ENCODE measurements around the gene DRD4. TPM values are rescaled to one million over a fixed set of nuclear protein-coding genes. Genes with fewer than 3 reads are reported as not detected.

The DRD4 gene
- total RNA-seq, 4 donors from 2014 or later, result 0.88 to 0.89 TPM; not detected in 2

GRCh38 chr11:628056-628455, 9.0 kb upstream of the DRD4 start:
- no peak overlapping the region for H3K27ac ChIP-seq
- H3K27me3 ChIP-seq, result no peaks in the 10 kb centered on the region
- TF ChIP-seq CTCF (IDR thresholded peaks at IDR 0.05) (no peak), POLR2A (IDR thresholded peaks at IDR 0.05) (no peak)
- intact Hi-C loops (cut with DNase I), result no loop called here
- H3K4me1 ChIP-seq, result no peaks in the 10 kb centered on the region
- H3K36me3 ChIP-seq, result no peaks in the 10 kb centered on the region
- H3K4me3 ChIP-seq (replicated peaks in 1 of 3), result no peak overlapping the region
- no peak for DNase-seq
- H3K9me3 ChIP-seq, result no peaks in the 10 kb centered on the region
- 92 to 95% methylated on average over 31 of the region's 31 CpGs for WGBS, 2 donors

GRCh38 chr11:629237-629583, 7.9 kb upstream of the DRD4 start:
- no peak for TF ChIP-seq CTCF (IDR thresholded peaks at IDR 0.05)
- TF ChIP-seq POLR2A (IDR thresholded peaks at IDR 0.05), result no peak
- Histone ChIP-seq H3K4me1 (no peaks in the 10 kb centered on the region), H3K27me3 (no peaks in the 10 kb centered on the region), H3K36me3 (no peaks in the 10 kb centered on the region), H3K27ac (no peak overlapping the region), H3K4me3 (replicated peaks in 1 of 3) (no peak overlapping the region), H3K9me3 (no peaks in the 10 kb centered on the region)
- intact Hi-C loops (cut with DNase I), result no loop called here
- WGBS, 2 donors, result 74 to 76% methylated on average over 10 of the region's 10 CpGs
- no peak for DNase-seq

GRCh38 chr11:630871-631270, 6.2 kb upstream of the DRD4 start:
- Histone ChIP-seq H3K27me3 (no peaks in the 10 kb centered on the region), H3K36me3 (no peaks in the 10 kb centered on the region), H3K4me1 (no peaks in the 10 kb centered on the region), H3K9me3 (no peaks in the 10 kb centered on the region), H3K27ac (no peak overlapping the region), H3K4me3 (replicated peaks in 1 of 3) (no peak overlapping the region)
- intact Hi-C loops (cut with DNase I), result no loop called here
- TF ChIP-seq CTCF (IDR thresholded peaks at IDR 0.05) (no peak), POLR2A (IDR thresholded peaks at IDR 0.05) (no peak)
- DNase-seq, result no peak
- 94 to 98% methylated on average over 5 of the region's 5 CpGs for WGBS, 2 donors

GRCh38 chr11:635945-636510, 1.0 kb upstream of the DRD4 start:
- no peak for TF ChIP-seq POLR2A (IDR thresholded peaks at IDR 0.05)
- no peak overlapping the region for H3K4me3 ChIP-seq (replicated peaks in 1 of 3)
- intact Hi-C loops (cut with DNase I), result no loop called here

GRCh38 chr11:637333-637592, 194 bp downstream of the DRD4 start:
- WGBS, 2 donors, result no CpG with 5 or more reads among the region's 34 CpGs

More at GRCh38 chr11:635945-636510, 1.0 kb upstream of the DRD4 start:
- 81 to 91% methylated on average over 20 to 22 of the region's 22 CpGs for WGBS, 2 donors
- Histone ChIP-seq H3K9me3 (no peaks in the 10 kb centered on the region), H3K27ac (no peak overlapping the region), H3K27me3 (no peaks in the 10 kb centered on the region), H3K4me1 (peaks cover 0 to 43% of the 10 kb centered on the region in 2 donors), H3K36me3 (no peaks in the 10 kb centered on the region)
- no peak for DNase-seq

More at GRCh38 chr11:637333-637592, 194 bp downstream of the DRD4 start:
- no peak for TF ChIP-seq POLR2A (IDR thresholded peaks at IDR 0.05)
- TF ChIP-seq CTCF (IDR thresholded peaks at IDR 0.05), result no peak
- H3K36me3 ChIP-seq, result no peaks in the 10 kb centered on the region
- intact Hi-C loops (cut with DNase I), result no loop called here
- no peaks in the 10 kb centered on the region for H3K9me3 ChIP-seq
- no peak for DNase-seq
- H3K4me1 ChIP-seq, result peaks cover 0 to 44% of the 10 kb centered on the region in 2 donors
- H3K27me3 ChIP-seq, result no peaks in the 10 kb centered on the region
- no peak overlapping the region for H3K4me3 ChIP-seq (replicated peaks in 1 of 3)
- no peak overlapping the region for H3K27ac ChIP-seq

All from thyroid gland (tissue), 4 donors.